ENCODE data around the gene SLC39A13.

The SLC39A13 gene

GRCh38 chr11:47407746-47408590, at the start of gene SLC39A13:
Gene SLC39A13, plus strand, starts transcription at chr11:47408590. Its CDS starts 1,505 bp downstream, at chr11:47410095.
- peak; percentile 96 for DNase-seq

- no peak for DNase-seq
Measured at GRCh38 chr11:47358731-47359051, 49.7 kb upstream of the SLC39A13 start.

- no peak for DNase-seq
Measured at GRCh38 chr11:47359162-47359561, 49.2 kb upstream of the SLC39A13 start.

GRCh38 chr11:47359586-47359985, 48.8 kb upstream of the SLC39A13 start:
- DNase-seq: no peak

GRCh38 chr11:47360341-47360740, 48.0 kb upstream of the SLC39A13 start:
- DNase-seq: no peak

- no peak for DNase-seq
Measured at GRCh38 chr11:47361419-47361818, 47.0 kb upstream of the SLC39A13 start.

- no peak for DNase-seq
Measured at GRCh38 chr11:47366020-47366490, 42.3 kb upstream of the SLC39A13 start.

GRCh38 chr11:47369676-47370075, 38.7 kb upstream of the SLC39A13 start:
- DNase-seq: no peak

GRCh38 chr11:47372422-47372821, 36.0 kb upstream of the SLC39A13 start:
- no peak for DNase-seq

- DNase-seq: peak; percentile 54
Measured at GRCh38 chr11:47373876-47374719, 34.3 kb upstream of the SLC39A13 start.

- no peak for DNase-seq
Measured at GRCh38 chr11:47374720-47375019, 33.7 kb upstream of the SLC39A13 start.

- no peak for DNase-seq
Measured at GRCh38 chr11:47375020-47375419, 33.4 kb upstream of the SLC39A13 start.

GRCh38 chr11:47375546-47376085, 32.8 kb upstream of the SLC39A13 start:
- DNase-seq: no peak

GRCh38 chr11:47376107-47376524, 32.3 kb upstream of the SLC39A13 start:
- no peak for DNase-seq

GRCh38 chr11:47376525-47377371, 31.6 kb upstream of the SLC39A13 start:
- DNase-seq: no peak

GRCh38 chr11:47377571-47378009, 30.8 kb upstream of the SLC39A13 start:
- DNase-seq: no peak

- no peak for DNase-seq
Measured at GRCh38 chr11:47378010-47378835, 30.2 kb upstream of the SLC39A13 start, which contains the start of gene SPI1. Gene SPI1, minus strand, starts transcription at chr11:47378547. Its CDS starts 194 bp downstream, at chr11:47378353.

GRCh38 chr11:47378836-47379170, 29.6 kb upstream of the SLC39A13 start:
- no peak for DNase-seq

GRCh38 chr11:47379317-47379716, 29.1 kb upstream of the SLC39A13 start:
- no peak for DNase-seq

- no peak for DNase-seq
Measured at GRCh38 chr11:47380078-47380477, 28.3 kb upstream of the SLC39A13 start.

GRCh38 chr11:47383071-47383470, 25.3 kb upstream of the SLC39A13 start:
- DNase-seq: no peak

GRCh38 chr11:47384498-47384897, 23.9 kb upstream of the SLC39A13 start:
- DNase-seq: no peak

Measured in HCEC 1CT (cell line).